CD4-positive, alpha-beta T cell treated with Interleukin-2 at 100 ng/mL for 4 hours (primary cell): Measurements from ENCODE around the gene MAPKAPK2.
"Not testable (repeated sequence)": the region's sequence is repeated elsewhere in the genome, so short reads cannot be mapped to it uniquely, and the experiment has no call there.

ENCODE experiments used
- DNase-seq: peaks from one replicate; pipeline ENCODE4 v3.0.0-alpha.2; 2020; ENCODE audit warnings: low spot score

MAPKAPK2 gene

DNA sequence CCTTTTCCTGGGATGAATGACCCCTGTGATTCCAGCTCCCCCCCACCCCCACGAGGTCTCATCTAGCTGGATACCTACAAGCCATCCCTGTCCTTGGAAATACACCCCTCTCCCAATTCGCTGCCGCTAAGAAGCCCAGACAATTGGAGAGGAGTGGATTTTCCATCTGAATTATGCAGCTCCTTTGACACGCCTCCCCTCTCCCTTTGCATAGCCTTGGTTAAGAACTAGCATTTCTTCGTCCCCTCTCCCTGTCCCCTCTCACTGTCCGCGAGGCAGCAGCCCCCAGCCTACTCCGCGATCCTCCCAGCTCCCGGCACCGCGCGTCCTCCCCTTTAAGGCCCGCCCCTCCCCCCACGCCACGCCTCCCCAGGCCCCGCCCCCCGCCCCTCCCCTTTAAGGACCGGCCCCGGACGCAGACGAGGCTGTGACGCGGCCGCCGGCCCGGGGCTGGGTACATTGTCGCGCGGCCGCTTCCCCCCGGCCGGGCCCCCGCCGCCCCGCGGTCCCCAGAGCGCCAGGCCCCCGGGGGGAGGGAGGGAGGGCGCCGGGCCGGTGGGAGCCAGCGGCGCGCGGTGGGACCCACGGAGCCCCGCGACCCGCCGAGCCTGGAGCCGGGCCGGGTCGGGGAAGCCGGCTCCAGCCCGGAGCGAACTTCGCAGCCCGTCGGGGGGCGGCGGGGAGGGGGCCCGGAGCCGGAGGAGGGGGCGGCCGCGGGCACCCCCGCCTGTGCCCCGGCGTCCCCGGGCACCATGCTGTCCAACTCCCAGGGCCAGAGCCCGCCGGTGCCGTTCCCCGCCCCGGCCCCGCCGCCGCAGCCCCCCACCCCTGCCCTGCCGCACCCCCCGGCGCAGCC, at the start of gene MAPKAPK2:
MAPKAPK2 (plus strand) TSS at position 428 of the 856 bp plus-strand sequence; CDS start at position 753, 325 bp downstream.
- DNase-seq = peak; percentile 67

DNA sequence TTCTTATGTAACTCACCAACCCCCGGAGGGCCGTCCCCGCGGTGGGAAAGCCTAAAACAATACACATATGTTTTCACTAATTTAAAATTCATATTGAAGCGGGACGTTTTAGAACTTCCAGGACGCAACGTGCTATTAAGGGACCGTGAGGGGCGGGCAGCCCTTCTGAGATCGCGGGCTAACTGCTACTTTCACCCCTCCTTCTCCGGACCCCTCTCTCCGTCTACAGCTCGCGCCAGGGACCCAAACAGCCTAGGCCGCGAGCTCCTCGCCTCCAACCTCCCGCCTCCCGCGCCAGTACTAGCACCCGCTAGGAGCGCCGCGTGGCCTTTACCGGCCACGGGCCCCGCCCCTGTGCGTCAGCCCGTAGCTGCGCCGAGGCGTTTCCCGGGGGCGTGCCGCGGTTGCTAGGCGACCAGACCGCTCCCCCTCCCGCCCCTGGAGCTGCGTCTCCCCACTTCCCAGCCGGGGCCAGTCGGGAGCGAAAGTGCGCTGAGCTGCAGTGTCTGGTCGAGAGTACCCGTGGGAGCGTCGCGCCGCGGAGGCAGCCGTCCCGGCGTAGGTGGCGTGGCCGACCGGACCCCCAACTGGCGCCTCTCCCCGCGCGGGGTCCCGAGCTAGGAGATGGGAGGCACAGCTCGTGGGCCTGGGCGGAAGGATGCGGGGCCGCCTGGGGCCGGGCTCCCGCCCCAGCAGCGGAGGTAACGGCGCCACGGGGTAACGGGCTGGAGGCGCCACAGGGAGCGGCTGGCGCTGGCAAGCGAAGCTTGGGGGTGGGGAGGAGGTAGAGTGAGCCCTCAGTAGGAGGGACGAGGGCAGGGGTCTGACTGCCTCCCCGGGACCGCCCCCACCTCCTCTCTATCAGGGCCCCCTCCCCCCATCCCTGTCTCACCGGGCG, 49.4 kb upstream of the MAPKAPK2 start, which contains the start of gene DYRK3:
DYRK3 (plus strand) TSS at position 457 of the 898 bp plus-strand sequence; CDS start at position 625, 168 bp downstream.
- peak; percentile 87 for DNase-seq

DNA sequence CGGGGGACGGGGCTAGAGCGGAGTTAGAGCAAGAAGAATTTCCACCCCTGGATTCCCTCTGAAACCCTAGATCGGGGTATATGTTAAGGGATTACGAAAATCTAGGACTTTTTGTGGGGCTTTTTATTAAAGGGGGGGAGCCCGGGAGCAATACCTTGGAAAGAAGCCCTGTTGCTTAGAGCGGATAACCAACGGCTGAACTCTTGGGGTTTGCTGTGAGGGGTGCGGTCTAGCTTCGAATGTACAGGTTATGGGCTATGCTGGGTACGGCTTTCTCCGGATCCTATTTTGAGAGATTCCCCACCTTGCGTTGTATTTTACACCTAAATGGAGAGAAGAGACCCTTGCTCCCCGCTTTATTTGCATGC, 48.7 kb upstream of the MAPKAPK2 start:
- DNase-seq = no peak

DNA sequence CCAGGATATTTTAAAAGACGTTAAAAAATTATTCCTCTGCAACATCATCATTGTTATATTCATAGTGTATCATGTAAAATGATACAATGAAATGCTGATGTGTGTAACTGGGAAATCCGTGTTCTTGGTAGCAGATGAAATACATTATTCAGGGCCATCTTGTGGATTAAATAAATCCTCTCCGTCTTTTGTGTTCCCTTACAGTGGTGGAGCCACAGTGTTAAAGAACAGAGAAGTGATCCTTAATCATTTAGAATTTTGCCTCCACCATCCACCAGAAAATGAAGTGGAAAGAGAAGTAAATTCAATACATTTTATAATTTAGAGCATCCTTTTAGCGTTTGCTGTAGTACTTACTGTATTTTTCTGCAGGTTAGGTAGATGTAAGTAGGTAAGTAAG, 48.0 kb upstream of the MAPKAPK2 start:
- DNase-seq = no peak

DNA sequence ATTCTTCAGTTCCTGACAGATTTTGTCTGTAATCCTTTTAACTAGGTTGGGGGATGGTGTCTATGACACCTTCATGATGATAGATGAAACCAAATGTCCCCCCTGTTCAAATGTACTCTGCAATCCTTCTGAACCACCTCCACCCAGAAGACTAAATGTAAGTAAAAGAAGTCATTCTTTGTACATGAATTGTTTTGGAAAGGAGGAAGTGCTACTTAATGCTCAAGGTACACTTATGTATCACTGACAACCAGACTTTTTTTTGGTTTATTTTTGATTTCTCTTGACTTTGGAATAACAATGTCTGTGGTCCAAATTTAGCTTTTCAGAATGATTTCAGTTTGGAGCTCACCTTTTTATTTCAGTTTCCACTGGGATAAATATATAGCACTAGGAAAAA, 47.1 kb upstream of the MAPKAPK2 start:
- no peak for DNase-seq

DNA sequence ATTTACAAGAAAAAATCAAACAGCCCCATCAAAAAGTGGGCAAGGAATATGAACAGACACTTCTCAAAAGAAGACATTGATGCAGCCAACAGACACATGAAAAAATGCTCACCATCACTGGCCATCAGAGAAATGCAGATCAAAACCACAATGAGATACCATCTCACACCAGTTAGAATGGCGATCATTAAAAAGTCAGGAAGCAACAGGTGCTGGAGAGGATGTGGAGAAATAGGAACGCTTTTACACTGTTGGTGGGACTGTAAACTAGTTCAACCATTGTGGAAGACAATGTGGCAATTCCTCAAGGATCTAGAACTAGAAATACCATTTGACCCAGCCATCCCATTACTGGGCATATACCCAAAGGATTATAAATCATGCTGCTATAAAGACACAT, 42.6 kb upstream of the MAPKAPK2 start:
- DNase-seq = not testable (repeated sequence)

DNA sequence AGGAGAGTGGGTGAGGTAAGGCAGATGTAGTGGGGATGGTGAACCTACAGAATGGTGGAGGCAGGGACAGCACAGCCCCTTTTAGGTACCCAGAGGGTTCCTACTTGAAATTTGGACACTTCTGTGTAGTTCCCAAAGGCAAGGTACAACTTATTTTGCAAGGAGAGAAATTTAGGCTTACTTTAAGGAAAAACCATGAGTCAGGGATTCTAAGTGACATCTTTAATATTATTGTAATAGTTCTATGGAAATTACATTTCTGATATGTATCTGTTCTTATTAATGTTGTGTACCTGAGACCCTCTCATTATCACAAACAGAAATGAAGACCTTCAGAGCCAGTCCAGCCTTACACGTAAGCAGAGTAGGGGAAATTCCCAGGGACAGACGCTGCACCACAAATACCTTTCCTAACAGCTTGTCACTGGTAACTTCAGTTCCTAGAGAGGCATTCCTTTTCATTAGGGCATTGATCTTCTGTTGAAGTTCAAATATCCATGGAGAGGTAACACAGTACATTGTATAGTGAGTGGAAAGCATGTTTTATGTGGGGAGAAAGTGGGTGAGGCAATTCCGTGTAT, 41.5 kb upstream of the MAPKAPK2 start:
- no peak for DNase-seq

DNA sequence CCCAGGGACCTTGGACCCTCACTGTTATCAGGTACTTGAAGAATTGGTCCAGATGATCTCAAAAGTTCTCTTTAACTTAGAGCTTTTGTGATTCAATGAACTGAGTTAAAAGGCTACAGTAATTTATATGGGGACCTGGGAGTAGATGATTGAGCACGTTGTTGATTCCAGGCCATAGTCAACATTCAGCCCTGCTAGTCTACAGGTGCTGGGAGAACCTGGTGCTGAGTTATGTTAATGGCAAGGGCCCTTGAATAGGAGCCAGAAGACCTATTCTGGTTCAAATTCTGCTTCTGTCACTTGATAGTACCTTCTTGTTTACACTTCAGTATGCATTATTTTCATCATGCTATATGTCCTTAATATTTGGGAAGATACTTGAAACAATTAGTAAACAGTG, 38.2 kb upstream of the MAPKAPK2 start:
- DNase-seq = no peak

DNA sequence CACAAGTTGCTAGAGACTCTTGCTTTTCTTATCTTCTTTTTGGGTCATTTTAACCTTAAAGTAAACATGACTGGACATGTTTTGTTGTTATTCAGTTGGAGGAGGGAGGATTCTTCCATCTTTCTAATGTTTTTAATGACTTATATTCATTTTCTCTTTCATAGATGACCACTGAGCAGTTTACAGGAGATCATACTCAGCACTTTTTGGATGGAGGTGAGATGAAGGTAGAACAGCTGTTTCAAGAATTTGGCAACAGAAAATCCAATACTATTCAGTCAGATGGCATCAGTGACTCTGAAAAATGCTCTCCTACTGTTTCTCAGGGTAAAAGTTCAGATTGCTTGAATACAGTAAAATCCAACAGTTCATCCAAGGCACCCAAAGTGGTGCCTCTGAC, 37.5 kb upstream of the MAPKAPK2 start:
- DNase-seq = no peak

DNA sequence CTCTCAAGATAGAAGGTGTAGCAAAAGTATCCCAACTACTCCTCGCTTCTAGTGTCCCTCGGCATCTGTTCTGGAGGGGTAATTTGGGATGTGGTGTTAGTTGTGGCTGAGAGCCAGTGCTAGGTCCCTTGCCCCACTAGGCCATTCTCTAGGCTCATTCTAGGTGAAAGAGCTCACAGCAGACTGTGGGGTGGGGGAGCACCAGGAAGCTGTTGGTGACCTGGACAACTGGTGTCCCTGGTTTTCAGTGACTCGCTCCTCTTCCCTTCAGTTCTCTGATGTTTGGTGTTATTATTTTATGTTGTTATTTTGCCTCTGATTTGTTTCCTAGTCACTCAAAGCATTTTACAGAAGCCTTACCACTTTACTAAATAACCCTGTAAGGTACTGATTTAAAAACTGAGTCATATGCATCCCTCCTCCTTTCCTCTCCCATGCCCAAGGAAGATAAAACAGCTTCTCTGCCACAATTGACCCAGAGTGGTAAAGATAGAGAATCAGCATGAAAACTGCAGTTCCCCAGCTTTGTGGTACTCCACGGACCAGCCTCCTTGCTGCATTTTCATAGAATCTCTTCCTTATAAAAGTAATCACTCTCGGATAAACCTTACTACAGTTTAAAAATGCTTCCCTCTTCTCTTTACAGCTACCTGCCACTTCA, 35.3 kb upstream of the MAPKAPK2 start:
- no peak for DNase-seq

DNA sequence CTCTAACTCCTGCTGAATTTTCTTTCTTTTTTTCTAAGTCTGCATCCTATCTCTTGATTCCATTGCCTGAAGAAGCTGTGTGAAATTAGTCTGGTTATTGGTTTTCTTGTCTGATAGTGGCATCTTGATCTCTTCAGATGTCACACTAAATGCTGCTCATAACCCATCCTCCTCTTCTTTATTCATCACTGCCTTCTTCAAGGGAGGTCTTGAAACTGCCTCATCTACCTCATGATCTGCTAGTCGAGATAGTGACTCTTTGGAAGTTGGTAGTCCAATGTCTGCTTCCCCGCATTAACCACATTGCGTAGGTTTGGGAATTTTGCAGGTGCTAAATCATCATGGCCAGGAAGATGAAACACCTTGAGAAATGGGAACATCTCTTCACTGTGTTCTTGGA, 33.7 kb upstream of the MAPKAPK2 start:
- no peak for DNase-seq

DNA sequence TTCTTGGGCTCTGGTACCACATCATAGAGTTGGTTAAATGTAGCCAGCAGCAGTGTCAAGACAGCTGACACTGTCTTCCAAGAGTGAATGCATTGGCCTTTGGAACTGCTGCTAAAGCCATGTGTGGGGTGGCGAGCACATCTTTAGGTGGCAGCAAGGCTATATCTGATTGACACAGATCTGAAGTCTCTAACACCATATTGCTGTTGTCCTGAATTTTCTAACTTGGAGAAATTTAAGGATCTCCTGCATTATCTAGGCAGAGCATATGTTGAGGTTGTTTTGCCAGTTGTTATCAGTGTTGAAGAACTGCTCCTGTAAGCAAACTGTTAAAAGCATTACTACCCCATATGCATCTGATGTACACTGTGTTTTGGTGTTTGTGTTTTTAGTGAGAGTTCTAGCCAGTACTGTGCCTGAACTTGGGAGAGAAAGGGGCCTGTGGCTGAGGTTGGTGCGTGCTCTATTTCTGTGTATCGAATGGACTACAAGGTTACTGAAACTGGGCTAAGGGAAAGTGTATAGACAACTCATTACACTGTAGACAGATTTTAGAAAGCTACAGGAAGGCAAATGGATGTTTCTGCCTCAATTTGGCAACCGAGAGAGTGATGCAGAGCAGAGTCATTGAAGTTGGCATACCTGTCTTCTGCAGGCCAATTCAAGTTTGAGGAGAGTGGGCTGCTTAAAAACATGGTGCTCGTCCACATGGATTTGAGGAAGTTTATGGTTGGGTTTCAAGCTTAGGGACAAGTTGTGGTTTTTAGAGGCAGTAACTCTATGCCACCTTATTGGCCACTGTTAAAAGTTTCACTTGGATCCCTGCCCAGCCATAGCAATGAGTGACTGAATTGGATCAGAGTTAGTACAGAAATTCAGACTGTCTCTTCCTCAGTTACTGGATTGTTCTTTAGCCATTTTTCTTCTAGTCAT, 32.5 kb upstream of the MAPKAPK2 start:
- DNase-seq = no peak

DNA sequence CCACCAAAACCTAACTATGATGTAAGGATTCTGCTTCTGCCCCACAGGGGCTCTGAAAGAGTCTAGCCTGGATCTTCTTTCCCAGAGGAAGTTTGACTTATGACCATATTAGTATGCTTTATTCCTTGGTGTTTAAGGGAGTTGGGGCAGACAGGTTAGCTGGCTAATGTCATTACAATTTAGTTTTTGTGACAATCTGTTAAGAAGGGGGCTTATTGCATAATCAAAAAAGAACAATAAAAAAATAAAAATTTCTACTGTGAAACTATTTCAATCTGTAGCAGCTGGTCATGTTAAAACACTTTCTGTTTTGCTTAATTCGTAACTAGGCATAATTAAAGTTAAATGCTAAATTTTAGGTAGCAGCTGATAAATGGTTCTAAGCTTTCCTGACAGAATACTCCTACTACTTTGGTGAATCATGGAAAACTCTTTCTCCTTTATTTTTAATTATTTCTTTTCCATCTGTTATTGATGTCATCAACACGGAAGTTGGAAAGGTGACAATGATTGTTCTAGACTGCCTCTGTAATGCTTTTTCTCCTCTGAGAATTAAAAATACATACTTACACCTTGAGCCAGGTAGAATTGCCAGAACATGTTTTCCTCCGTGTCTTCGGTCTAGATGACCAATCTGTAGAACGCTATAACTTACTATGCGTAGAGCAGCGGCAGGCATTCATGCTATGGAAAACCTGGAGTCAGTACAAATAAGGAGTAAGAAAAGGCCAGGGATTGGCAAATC, 30.8 kb upstream of the MAPKAPK2 start:
- no peak for DNase-seq

DNA sequence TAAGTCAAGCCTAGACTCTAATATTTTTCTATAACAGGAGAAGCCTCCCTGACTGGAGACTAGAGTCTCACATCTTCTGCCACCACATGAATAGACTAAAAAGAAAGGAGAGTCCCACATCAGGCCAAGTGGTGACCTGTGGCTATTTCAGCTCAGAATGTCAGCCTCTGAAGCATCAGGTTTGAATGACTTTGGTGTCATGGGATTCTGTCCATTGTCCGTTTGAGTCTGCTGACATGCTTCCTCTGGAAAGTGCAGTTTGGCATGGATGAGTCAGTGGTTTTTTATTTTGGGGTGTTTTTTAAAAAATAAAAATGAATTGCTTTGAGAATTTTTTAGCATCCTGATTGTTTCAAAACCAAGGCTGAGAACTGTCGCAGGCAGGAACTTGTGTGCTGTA, 29.9 kb upstream of the MAPKAPK2 start:
- no peak for DNase-seq

DNA sequence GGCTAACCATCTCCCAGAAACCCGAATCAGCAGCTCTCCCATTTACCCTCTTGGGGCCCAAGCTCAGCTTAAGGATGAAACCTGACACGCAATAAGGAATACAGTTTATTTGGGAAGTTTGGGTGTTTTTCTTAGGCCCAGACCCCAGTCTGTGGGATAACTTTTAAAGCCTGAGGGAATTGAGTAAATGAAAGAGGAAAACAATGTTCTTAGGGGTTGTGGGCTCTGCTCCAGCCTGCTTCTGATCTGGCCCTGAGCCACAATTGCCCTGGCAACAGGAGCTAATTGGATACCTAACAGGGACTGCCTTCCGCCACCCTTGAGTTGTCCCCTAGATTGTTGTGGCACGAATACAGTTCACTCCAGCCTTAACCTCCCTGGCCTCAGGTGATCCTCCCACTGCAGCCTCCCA, 29.2 kb upstream of the MAPKAPK2 start:
- DNase-seq = no peak

DNA sequence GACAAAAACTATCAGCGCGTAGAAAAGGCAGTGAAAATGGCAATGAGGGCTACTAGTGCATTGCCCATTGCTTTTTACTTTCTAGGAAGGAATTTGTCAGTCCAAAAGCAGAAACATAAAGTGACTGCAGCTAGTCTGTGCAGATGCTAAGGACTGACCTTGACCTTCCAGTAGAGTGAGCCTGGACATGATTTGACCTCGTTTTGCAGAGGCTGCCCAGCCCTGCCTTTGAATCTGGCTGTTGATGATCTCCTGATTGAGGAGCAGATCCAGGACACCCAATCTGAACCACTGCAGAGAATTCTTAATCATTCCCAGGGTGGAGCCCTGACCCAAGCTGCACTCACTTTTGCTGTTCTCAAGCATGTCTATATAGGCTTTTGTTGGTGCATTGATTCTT, 27.8 kb upstream of the MAPKAPK2 start:
- DNase-seq = no peak

DNA sequence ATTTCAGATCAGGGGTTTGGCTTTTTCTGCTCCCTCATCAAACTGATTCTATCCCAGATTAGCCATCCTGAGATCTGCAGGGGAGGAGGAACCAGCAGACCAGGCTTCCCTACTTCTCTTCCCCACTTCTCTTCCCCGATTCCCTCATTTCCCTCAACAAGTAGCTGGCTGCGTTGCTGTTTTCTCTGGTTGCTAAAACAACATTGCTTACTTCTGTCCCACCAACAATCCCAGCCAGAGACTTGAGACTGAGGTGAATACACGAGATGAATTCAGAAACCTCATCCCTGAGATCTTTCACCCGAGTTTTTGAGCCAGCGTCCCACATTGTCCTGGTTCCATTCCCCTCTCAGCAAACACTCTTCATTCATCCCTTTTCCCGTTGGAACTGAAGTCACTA, 27.0 kb upstream of the MAPKAPK2 start:
- DNase-seq = no peak

DNA sequence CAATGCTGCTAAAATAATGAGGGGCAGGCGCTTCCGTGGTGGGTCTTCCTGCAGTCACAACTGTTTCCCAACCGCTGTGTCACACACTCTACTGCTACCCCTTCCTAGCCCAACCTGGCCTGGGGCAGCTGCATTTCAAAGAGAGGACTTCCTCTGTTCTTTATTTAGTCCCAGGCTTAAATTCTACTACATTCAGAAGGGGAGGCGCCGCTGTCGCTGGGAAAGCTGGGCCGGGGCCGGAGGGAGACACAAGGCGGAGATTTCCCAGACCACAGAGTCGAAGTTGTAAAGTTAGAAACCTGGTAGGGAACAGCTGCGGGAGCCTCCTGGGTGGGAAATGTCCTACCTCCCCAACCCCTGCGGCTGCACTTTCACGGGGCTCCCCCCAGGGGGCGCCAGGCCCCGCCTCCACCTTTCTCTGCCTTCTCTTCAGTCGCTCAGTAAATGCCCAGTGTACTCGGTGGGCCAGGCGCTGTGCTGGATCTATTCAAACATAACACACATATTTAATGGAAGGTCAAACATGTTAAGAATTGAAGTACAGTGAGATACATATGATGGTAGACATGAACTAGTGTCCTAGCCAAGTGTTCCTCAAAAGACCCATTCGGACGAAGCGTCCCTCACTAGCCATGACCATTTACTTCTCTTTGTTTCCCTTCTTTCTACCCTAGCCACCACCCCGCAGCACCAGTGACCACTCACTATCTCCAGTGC, 26.3 kb upstream of the MAPKAPK2 start:
- DNase-seq = peak; percentile 52

DNA sequence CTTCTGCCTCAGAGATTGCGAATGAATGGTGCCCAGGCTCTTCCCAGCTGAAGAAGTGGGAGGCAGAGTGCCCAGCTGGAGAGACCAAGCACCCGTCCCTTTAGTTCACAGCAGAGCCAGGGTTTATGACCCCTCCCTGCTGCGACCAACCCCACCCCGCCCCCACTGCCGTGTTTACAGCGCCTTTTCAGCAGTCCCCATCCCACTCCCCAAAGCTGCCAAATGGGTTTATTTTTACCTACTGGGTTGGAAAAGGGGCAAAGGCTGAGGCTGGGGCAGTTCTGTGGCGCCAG, 25.8 kb upstream of the MAPKAPK2 start:
- no peak for DNase-seq

DNA sequence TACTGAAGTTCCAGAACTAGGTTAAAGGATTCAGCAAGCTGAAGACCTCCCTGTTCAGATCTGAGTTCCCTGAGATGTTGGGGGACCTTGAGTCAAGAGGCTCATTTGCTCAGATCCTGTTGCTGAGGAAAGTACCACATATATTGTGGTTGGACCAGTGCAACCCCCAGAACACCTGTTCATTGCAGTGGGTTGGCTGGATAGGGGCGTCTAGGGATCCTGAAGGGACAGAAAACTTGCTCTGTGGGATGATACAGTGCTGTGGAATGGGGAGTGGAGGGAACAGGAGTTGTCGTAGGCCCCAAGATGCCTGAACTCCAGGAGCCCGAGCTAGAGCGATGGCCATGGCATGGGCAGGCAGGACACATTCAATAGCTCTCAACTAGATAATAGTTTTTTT, 24.6 kb upstream of the MAPKAPK2 start:
- no peak for DNase-seq
